Endodermal cell (in vitro differentiated cells): Measurements from ENCODE around the gene LHFPL2. TPM values are rescaled to one million over a fixed set of nuclear protein-coding genes. Genes with fewer than 3 reads are reported as not detected.

Experiments used
- DNase-seq: peaks from one replicate; pipeline ENCODE4 v3.0.0-alpha.2; 2017
- H3K27ac ChIP-seq: 2 replicates; pipeline ENCODE4 v1.5.1; 2013; ENCODE audit warnings: mild to moderate bottlenecking, low read depth, low read length, moderate library complexity
- H3K27me3 ChIP-seq: 2 replicates; pipeline ENCODE4 v1.6.1; 2013; ENCODE audit warnings: mild to moderate bottlenecking, low read length, moderate library complexity; ENCODE audit not compliant: insufficient read depth, control insufficient read depth, poor library complexity, severe bottlenecking
- H3K36me3 ChIP-seq: 2 replicates; pipeline ENCODE4 v1.7.0; 2013; ENCODE audit warnings: mild to moderate bottlenecking, low read length, moderate library complexity; ENCODE audit not compliant: control insufficient read depth, insufficient read depth
- H3K4me1 ChIP-seq: one replicate; pipeline ENCODE4 v1.7.0; 2013; ENCODE audit warnings: low read length; ENCODE audit not compliant: control insufficient read depth, insufficient read depth
- H3K4me3 ChIP-seq: 2 replicates; pipeline ENCODE4 v1.5.1; 2013; ENCODE audit warnings: mild to moderate bottlenecking, low read length, moderate library complexity
- H3K9ac ChIP-seq: 2 replicates; pipeline ENCODE4 v1.6.1; 2013; ENCODE audit warnings: mild to moderate bottlenecking, low read length, moderate library complexity; ENCODE audit not compliant: poor library complexity, severe bottlenecking; ENCODE audit errors: extremely low read depth
- H3K9me3 ChIP-seq: 2 replicates; pipeline ENCODE4 v1.6.1; 2013; ENCODE audit warnings: mild to moderate bottlenecking, low read length, moderate library complexity; ENCODE audit not compliant: control insufficient read depth
- H3K27ac Mint-ChIP-seq: 2 replicates; pipeline ENCODE4 v1.8.0; 2020; ENCODE audit warnings: mixed read lengths
- H3K27me3 Mint-ChIP-seq: 2 replicates; pipeline ENCODE4 v1.8.0; 2021; ENCODE audit warnings: mild to moderate bottlenecking, mixed read lengths; ENCODE audit not compliant: insufficient read depth
- H3K36me3 Mint-ChIP-seq: 2 replicates; pipeline ENCODE4 v1.8.0; 2020; ENCODE audit warnings: low read depth, mixed read lengths
- H3K4me1 Mint-ChIP-seq: 2 replicates; pipeline ENCODE4 v1.8.0; 2020; ENCODE audit warnings: mixed read lengths
- H3K4me3 Mint-ChIP-seq: 2 replicates; pipeline ENCODE4 v1.8.0; 2020; ENCODE audit warnings: mild to moderate bottlenecking, moderate library complexity, mixed read lengths
- H3K9me3 Mint-ChIP-seq: 2 replicates; pipeline ENCODE4 v1.8.0; 2020; ENCODE audit warnings: mild to moderate bottlenecking, mixed read lengths
- CTCF ChIP-seq: fragments of 200-600 bp; sonication (generic); conservative IDR thresholded peaks from 2 replicates; pipeline ENCODE4 v1.5.0; 2021; ENCODE audit warnings: antibody characterized with exemption, mild to moderate bottlenecking
- WGBS, 2 experiments: methylation state at CpG; one replicate each; pipeline versions ENCODE4 v1.1.5 to v1.1.7; 2013; ENCODE audit warnings: missing lambda C conversion rate in 2 of 2, mixed read lengths in 1 of 2; ENCODE audit not compliant: insufficient coverage in 1 of 2, insufficient read length in 1 of 2; 5-methylcytosine and 5-hydroxymethylcytosine counted together
- total RNA-seq, 2 donors: library from RNA; stranded (reverse); fragmentation: NEBNext Ultra II Directional in 1 of 2; extraction: Animal tissue kit (Norgen Biotek cat#: 25700) in 1 of 2; gene quantifications; 2 replicates in 1 of 2; 3 replicates in 1 of 2; pipeline ENCODE4 v1.2.1, GENCODE V29; 2021

LHFPL2 gene
- total RNA-seq, 2 donors from 2014 or later = 136 to 238 TPM

DNA sequence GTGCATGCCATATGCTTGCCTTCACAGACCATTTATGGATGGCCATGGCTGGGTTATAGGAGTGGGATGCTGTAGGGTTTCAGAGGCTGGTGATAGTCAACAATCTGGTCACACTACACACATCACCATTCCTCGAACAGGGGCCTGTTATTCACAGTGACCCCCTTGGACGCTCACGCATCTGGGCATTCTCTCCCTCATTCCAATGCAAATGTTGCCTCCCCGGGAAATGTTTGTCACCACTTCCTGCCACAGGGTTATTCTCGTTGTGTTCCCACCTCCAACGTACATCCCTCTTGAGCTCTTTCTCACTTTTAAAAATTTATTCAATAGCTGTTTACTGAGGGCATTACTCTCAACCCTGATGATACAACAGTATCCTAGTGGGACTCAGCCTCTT, 152.8 kb downstream of the LHFPL2 start:
- Mint-ChIP-seq H3K27me3 (no peaks in the 10 kb centered on the region), H3K9me3 (no peaks in the 10 kb centered on the region), H3K27ac (peak overlapping the region; percentile 65), H3K36me3 (peaks cover 50% of the 10 kb centered on the region), H3K4me1 (peaks cover 68% of the 10 kb centered on the region), H3K4me3 (no peak overlapping the region)
- H3K4me3 ChIP-seq = no peak overlapping the region
- peaks cover 23% of the 10 kb centered on the region for H3K4me1 ChIP-seq
- TF ChIP-seq CTCF = no peak
- peaks cover 69% of the 10 kb centered on the region for H3K36me3 ChIP-seq
- H3K27me3 ChIP-seq = no peaks in the 10 kb centered on the region
- H3K9ac ChIP-seq = no peak overlapping the region
- no peaks in the 10 kb centered on the region for H3K9me3 ChIP-seq
- WGBS, 2 experiments = 38 to 68% methylated on average over 6 of the region's 6 CpGs
- no peak overlapping the region for H3K27ac ChIP-seq
- peak; percentile 80 for DNase-seq

GRCh38 chr5:78492650-78493049, 155.9 kb downstream of the LHFPL2 start:
- H3K4me3 Mint-ChIP-seq = no peak overlapping the region
- peaks cover 73% of the 10 kb centered on the region for H3K36me3 Mint-ChIP-seq
- Histone ChIP-seq H3K27ac (no peak overlapping the region), H3K4me3 (no peak overlapping the region), H3K9me3 (no peaks in the 10 kb centered on the region), H3K4me1 (peaks cover 5% of the 10 kb centered on the region), H3K27me3 (no peaks in the 10 kb centered on the region), H3K36me3 (peaks cover 83% of the 10 kb centered on the region), H3K9ac (no peak overlapping the region)
- TF ChIP-seq CTCF = no peak
- DNase-seq = no peak
- no peak overlapping the region for H3K27ac Mint-ChIP-seq
- H3K9me3 Mint-ChIP-seq = no peaks in the 10 kb centered on the region
- H3K27me3 Mint-ChIP-seq = no peaks in the 10 kb centered on the region
- WGBS, 2 experiments = 92 to 94% methylated on average over 6 to 7 of the region's 7 CpGs
- peaks cover 41% of the 10 kb centered on the region for H3K4me1 Mint-ChIP-seq

GRCh38 chr5:78492224-78492623, 156.3 kb downstream of the LHFPL2 start:
- no peak for DNase-seq
- H3K36me3 Mint-ChIP-seq = peaks cover 77% of the 10 kb centered on the region
- H3K9me3 Mint-ChIP-seq = no peaks in the 10 kb centered on the region
- H3K4me1 Mint-ChIP-seq = peaks cover 38% of the 10 kb centered on the region
- Histone ChIP-seq H3K9ac (no peak overlapping the region), H3K4me3 (no peak overlapping the region), H3K9me3 (no peaks in the 10 kb centered on the region), H3K27me3 (no peaks in the 10 kb centered on the region), H3K4me1 (peaks cover 5% of the 10 kb centered on the region), H3K27ac (no peak overlapping the region), H3K36me3 (peaks cover 83% of the 10 kb centered on the region)
- H3K27me3 Mint-ChIP-seq = no peaks in the 10 kb centered on the region
- no peak for TF ChIP-seq CTCF
- WGBS, 2 experiments = 92 to 94% methylated on average over 2 of the region's 2 CpGs
- H3K27ac Mint-ChIP-seq = peak overlapping the region; percentile 66
- no peak overlapping the region for H3K4me3 Mint-ChIP-seq
